Muscle of arm (tissue), 12 donors: Measurements from ENCODE around the gene TECTA. TPM values are rescaled to one million over a fixed set of nuclear protein-coding genes. Genes with fewer than 3 reads are reported as not detected.
"Not testable (repeated sequence)": the region's sequence is repeated elsewhere in the genome, so short reads cannot be mapped to it uniquely, and the experiment has no call there.

Experiments
- DNase-seq: peaks from one replicate; pipeline ENCODE4 v3.0.0-alpha.2; 2013
- polyA plus RNA-seq, 12 donors: library from polyadenylated mRNA; unstranded; fragments of 120-200 nt; gene quantifications; one replicate each; pipeline ENCODE4 v1.2.1, GENCODE V29; 2013; ENCODE audit not compliant: insufficient read length in 12 of 12

TECTA gene
- polyA plus RNA-seq, 12 donors = 1.1 to 2.2 (median 1.6) TPM; not detected in 2

GRCh38 chr11:121129362-121130340 lies 28.6 kb downstream of the TECTA start:
- DNase-seq = no peak

DNA sequence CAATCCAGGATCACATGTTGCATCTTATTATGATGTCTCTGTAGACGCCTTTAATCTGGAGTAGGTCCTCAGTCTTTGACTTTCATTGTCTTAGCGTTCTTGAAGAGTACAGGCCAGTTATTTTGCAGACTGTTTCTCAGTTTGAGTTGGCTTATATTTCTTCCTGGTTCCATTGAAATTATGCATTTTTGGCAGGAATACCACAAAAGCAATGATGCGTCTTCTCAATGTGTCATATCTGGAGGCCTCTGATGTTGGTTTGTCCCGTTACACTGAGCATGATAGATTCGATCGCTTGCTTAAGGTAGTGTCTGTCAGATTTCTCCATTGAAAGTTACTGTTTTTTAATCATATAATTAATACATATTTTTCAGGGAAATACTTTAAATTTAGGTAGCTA lies 30.6 kb downstream of the TECTA start:
- DNase-seq = no peak

- DNase-seq = no peak
These were observed 31.4 kb downstream of the TECTA start for GRCh38 chr11:121132211-121132976.

DNA sequence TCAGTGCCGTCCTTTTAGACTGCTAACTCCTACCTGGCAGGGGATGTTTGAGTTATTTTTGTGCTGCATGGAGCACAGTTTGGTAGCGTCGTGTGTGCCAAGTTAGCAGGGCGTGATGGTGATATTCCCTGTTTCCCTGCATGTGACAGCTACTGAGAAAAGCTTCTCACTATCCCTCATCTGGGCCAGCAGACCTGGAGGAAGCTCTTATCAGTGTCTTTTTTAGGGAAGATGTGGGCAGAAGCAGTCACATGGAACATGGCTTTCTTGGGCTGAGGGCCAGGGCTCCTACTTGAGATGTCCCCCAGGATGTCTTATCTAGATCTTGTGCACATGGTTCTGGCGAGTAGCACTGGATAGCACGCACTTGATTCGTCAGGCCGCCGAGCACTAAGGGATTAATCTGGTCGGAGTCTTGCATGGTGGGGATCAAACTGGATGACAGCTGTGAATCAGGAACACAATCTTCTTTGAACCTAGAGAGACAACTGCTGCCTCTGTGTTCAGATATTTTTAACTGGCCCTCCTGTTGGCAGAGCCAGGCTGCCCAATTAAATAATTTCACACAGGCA lies 33.8 kb downstream of the TECTA start:
- DNase-seq = no peak

DNA sequence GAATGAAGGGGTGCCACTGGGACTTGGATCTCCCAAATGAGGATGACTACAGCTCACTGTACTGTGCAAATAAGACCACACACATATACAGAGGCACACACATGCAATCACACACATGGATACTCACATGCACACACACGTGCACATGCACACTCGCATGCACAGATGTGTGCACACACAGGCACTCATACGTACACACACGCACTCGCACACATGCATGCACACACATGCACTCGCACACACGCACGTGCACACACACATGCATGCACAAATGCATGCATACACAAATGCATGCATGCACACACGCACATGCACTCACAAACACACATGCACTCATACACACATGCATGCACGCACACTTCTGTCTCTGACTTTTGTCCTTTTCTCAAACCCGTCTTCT lies 36.0 kb downstream of the TECTA start:
- no peak for DNase-seq

GRCh38 chr11:121138259-121138658 lies 37.2 kb downstream of the TECTA start:
- no peak for DNase-seq

DNA sequence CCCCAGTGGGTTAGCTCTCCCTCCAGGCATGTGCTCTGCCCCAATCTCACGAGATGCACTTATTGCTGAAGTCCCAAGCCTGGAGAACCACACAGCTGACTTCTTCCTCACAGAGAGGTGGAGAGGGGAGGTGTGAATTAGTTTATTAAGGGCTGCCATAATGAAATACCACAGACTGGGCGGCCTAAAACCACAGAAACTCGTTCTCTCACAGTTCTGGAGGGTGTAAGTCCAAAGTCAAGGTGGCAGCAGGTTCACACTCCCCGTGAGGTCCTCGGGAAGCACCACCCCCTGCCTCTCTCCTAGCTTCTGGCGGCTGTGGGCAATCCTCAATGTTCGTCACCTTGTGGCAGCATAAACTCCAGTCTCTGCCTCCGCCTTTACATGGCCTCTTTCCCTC lies 39.3 kb downstream of the TECTA start:
- no peak for DNase-seq

GRCh38 chr11:121141066-121141465 lies 40.0 kb downstream of the TECTA start:
- no peak for DNase-seq

- no peak for DNase-seq
These were observed 42.9 kb downstream of the TECTA start for GRCh38 chr11:121143921-121144320.

DNA sequence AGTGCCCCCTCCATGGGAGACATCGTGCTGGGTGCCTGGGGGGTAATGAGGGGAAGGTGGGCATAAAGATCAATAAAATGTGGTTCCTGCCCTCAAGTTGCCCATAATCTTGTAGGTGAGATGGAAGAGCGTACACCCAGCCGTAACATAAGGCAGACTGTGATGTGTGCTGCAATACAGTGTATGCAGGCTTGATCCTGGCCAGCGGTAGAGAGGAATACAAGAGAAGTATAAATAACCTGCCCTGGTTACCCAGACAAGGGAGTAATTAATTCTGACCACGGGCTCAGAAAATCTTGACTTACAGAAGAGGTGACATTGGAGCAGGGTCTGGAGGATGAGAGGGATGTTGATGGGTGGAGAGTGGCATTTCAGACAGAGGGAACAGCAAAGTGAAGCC lies 43.7 kb downstream of the TECTA start:
- DNase-seq = no peak

- DNase-seq = no peak
These were observed 44.8 kb downstream of the TECTA start for GRCh38 chr11:121145826-121146225.

DNA sequence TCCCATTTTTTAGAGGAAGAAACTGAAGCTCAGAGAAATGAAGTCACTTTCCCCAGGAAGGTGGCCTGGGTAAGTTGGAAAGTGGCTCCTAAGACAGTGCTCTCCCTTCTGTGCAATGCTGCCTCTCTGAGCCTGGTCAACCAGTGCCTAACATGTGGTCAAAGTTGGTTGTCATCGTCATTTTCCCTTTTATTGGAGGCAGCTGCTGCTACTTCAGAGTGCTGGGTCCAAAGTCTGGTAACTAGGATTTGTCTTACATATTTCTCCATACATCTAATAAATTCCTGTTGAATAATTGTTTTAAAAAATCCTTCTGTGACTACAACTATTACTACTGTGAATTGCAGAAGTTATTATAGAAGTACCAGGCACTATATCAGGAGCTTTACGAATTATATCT lies 48.1 kb downstream of the TECTA start:
- no peak for DNase-seq

DNA sequence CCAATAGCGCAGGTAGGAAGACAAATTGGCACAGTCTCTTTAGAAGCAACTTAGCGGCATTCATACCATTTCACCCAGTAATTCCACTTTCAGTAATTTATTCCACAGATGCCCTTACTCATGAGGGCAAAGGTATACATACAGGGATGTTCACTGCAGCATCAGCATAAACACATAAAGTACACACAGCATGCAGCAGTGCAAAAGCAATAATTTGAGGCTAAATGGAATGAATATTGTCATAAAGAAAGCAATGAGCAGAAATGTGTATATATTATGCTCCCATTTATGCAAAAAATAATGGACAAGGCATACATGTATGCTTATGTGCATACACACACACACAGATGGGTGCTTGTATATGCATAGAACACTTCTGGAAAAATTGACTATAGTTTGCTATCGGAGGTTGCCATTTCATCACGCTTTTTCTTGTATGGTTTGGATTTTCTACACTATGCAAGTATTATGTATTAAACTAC lies 50.2 kb downstream of the TECTA start:
- DNase-seq = no peak

GRCh38 chr11:121152764-121153163 lies 51.7 kb downstream of the TECTA start:
- no peak for DNase-seq

DNA sequence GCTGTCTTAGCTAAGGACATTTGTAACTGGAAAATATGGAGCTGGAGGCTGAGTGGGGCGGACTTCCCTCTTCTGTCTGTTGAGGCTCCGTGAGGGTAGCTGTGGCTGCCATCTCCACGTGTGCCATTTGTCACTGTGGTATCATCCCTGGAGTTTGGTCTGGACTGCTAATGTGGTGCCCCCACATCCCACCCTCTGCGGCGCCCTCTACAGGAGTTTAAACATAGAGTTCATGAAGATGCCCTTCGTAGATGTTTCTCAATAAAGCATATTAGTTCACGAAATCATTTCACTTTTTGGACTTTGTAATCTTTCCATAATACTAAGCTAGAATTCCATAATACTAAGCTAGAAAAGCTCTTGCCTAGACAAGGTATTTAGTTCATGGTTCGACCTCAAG lies 52.4 kb downstream of the TECTA start:
- DNase-seq = no peak

DNA sequence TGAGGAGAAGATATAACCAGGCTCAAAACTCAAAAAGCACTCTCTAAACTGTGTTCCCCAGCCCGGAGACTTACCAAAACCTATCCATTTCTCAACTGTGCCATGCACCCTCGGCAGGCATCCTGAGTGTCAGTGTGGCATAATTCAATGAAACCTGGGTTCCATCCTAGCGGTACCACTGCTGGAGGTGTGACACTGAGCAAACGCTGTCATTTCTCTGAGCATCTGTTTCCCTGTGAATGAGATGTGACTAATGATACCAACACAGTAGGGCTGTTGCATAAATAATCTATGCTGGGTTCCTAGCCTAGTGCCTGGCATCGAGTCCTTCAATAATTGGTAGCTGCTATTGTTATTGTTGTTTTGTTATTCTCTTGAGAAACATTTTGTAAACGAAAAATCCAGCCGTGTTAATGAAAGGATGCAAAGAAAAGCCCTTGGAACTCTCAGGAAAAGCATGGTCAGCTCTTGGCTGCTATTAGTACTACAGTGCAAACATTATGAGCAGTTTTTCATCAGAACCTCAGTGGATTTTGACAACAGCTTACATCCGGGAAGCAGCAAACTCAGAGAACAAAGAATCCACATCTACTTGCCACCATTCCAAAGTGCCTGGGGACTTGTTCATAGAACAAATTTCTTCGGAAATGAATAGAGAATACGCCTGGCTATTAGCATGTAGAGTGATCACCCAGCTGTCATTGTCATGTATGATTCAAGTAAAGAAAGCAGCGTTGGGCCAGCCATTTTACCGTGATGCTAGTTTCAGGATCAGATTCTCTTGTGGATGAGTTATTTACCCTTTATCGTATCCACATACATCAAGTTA lies 53.7 kb downstream of the TECTA start:
- DNase-seq = no peak

- no peak for DNase-seq
These were observed 56.7 kb downstream of the TECTA start for GRCh38 chr11:121157756-121158155.

- DNase-seq = no peak
These were observed 58.7 kb downstream of the TECTA start for GRCh38 chr11:121159741-121160140.

DNA sequence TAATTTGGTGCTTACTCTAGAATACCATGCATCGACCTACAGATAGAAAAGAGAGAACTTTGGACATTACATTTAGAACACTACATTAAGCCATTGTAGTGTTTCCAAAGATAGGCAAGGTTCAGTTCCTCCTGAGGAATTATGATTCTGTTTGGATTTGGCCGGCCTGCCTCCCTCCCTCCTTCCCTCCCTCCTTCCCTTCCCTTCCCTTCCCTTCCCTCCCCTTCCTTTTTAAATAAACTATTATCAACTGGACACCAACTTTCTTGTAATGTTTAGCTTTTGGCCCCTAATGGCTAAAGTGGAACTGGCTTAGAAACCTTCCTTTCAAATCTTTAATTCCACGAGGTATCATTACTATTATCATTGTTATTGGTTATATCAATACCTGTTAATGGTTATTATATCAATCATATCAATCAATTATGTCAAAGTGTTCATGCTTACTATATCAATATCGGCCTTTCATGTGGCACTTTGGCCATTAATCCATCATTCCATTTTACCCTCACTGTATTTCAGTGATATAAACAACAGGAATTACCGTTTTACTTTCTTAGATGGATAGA lies 60.4 kb downstream of the TECTA start:
- no peak for DNase-seq

DNA sequence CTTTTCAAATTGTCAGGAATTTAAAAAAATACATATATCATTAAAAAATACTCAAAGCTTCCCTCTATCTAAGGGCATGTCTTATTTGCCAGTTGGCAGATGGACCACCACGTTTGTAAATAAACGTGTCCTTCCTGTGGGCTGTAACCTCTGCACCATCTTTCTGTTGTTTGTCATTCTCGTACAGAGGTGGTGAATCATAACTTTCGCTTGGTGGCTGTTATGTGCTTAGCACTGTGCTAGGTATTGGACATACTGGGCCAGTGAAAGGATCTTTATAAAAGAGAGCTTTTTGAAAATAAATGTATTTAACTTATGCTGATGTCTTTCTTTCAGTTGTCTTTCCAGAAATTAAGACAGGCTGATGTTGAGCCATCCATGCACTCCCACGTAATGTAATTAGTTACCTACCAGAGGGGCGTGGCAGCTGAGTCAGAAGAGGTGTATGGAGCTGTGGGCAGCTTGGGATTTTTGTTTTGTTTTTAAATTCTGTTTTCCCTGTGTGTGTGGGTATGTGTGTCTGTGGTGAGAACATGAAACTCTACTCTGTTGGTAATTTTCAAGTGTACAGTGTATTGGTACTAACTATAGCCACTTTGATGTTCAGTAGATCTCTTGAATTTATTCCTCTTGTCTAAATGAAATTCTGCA lies 62.7 kb downstream of the TECTA start:
- no peak for DNase-seq

DNA sequence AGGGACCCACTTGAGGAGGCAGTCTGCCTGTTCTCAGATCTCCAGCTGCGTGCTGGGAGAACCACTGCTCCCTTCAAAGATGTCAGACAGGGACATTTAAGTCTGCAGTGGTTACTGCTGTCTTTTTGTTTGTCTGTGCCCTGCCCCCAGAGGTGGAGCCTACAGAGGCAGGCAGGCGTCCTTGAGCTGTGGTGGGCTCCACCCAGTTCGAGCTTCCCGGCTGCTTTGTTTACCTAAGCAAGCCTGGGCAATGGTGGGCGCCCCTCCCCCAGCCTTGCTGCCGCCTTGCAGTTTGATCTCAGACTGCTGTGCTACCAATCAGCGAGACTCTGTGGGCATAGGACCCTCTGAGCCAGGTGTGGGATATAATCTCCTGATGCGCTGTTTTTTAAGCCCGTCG lies 76.6 kb downstream of the TECTA start:
- not testable (repeated sequence) for DNase-seq
